ENCODE data around the gene ABHD14A.

ABHD14A gene

DNA sequence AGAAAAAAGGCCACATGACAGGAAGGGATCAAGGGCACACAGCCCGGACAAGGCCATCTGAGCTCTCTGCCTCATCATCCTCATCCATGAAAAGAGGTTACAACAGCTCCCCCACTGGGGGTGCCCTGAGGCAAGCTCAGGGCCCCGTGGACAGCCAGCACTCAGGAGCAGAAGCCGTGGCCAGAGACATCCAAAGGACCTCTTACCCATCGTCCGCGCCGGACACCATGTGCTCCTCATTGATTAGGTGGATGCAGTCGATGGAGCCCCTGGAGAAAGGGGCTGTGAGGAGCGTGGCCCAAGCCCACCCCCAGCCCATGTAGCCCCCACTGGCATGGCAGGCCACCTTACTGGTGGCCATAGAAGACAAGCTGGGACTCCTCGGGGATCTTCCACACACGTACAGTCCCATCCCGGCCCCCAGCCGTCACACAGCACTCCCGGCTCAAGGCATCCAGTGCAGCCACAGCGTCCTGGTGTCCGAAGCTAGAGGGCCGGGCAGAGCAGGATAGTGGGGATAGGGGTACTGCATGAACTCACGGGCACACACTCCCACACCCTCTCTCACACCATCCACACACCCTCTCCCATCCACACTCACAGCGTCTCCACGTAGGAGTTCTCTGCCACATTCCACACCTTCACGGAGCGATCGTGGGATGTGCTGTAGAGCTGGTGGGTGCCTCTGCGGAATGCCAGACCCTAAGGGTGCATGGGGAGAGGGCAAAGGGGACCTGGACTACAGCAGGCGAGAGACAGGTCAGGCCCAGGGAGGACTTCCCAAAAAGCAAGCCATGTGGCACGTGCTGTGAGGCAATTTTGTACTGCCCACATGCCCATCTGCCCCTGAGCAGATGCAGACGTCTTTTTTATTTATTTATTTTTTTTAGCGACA is 39.6 kb upstream of the ABHD14A start:
- Histone ChIP-seq H3K9me3 (replicated peaks; ENCODE audit: insufficient read depth, low read length) (no peaks in the 10 kb centered on the region), H4K20me1 (ENCODE audit: insufficient read depth, low read length) (0 out of 2 replicates have a peak, but pooled peaks cover 2% of the 10 kb centered on the region), H3K27me3 (replicated peaks; ENCODE audit: insufficient read depth, low read length) (no peaks in the 10 kb centered on the region), H3K9ac (ENCODE audit: low read length) (no peak overlapping the region), H3K4me2 (ENCODE audit: low read depth, low read length) (no peak overlapping the region), H3K4me1 (ENCODE audit: low read length) (peaks cover 2% of the 10 kb centered on the region; the same call in 1 of the 2 replicates), H3K27ac (ENCODE audit: low read length) (no peak overlapping the region), H3K79me2 (ENCODE audit: low read length) (peaks cover 29% of the 10 kb centered on the region), H3K9me2 (replicated peaks; ENCODE audit: insufficient read depth, low read length) (no peaks in the 10 kb centered on the region), H3F3A (ENCODE audit: insufficient read depth, low read length) (no peaks in the 10 kb centered on the region), H3K36me3 (replicated peaks; ENCODE audit: insufficient read depth, low read length) (peaks cover 5% of the 10 kb centered on the region; the same call in 1 of the 2 replicates), H3K4me3 (ENCODE audit: low read length) (no peak overlapping the region), H2AFZ (ENCODE audit: low read length) (no peak overlapping the region)
- DNase-seq = no peak
- no peak for TF ChIP-seq EZH2 (optimal IDR thresholded peaks at IDR 0.05; ENCODE audit: low read depth, low read length)
- TF ChIP-seq, protein P1, sequence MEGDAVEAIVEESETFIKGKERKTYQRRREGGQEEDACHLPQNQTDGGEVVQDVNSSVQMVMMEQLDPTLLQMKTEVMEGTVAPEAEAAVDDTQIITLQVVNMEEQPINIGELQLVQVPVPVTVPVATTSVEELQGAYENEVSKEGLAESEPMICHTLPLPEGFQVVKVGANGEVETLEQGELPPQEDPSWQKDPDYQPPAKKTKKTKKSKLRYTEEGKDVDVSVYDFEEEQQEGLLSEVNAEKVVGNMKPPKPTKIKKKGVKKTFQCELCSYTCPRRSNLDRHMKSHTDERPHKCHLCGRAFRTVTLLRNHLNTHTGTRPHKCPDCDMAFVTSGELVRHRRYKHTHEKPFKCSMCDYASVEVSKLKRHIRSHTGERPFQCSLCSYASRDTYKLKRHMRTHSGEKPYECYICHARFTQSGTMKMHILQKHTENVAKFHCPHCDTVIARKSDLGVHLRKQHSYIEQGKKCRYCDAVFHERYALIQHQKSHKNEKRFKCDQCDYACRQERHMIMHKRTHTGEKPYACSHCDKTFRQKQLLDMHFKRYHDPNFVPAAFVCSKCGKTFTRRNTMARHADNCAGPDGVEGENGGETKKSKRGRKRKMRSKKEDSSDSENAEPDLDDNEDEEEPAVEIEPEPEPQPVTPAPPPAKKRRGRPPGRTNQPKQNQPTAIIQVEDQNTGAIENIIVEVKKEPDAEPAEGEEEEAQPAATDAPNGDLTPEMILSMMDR (IDR thresholded peaks at IDR 0.05; ENCODE audit: low read length) = no peak
- no peak for TF ChIP-seq EZH2phosphoT487 (IDR thresholded peaks at IDR 0.05; ENCODE audit: low read length)

DNA sequence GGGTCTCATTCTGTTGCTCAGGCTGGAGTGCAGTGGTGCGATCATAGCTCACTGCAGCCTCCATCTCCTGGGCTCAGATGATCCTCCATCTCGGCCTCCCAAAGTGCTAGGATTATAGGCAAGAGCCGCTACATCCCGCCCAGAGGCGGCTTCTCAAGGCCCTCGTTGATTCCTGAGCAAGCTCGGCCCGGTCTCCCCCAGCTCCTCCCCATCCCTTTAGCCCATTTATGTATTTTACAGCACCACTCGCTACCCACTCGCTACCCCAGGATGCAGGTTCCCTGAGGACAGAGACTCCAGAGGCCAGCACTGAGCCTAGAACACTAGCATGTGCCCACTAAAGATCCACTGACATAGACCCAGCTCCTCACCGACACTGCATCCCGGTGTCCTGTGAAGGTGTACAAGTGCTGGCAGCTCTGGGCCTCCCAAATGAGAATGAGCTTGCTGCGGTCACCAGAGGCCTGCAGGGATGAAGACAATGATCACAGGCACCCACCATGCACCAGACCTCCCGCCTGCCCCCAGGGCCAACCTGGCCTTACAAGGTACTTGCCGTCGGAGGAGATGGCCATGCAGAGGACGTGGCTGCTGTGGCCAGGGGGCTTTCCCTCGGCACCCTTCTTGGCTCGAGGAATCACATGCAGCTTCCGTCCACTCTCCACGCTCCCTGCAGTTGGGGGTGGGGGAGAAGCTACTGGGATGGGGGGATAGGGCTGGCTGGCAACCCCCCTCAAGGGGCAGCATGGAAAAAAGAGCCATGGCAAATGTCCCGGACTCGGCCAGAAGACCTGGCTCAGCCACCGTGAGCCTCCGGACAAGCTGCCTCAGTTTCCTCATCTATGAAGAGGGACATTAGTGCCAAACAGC is 38.7 kb upstream of the ABHD14A start:
- no peaks in the 10 kb centered on the region for H3K27me3 ChIP-seq (replicated peaks; ENCODE audit: insufficient read depth, low read length)
- peaks cover 38% of the 10 kb centered on the region for H3K79me2 ChIP-seq (ENCODE audit: low read length)
- H3K27ac ChIP-seq (ENCODE audit: low read length) = no peak overlapping the region
- H3K4me1 ChIP-seq (ENCODE audit: low read length) = peaks cover 10% of the 10 kb centered on the region
- H2AFZ ChIP-seq (ENCODE audit: low read length) = no peak overlapping the region
- peaks cover 5% of the 10 kb centered on the region; the same call in 1 of the 2 replicates for H3K36me3 ChIP-seq (replicated peaks; ENCODE audit: insufficient read depth, low read length)
- H3K4me2 ChIP-seq (ENCODE audit: low read depth, low read length) = no peak overlapping the region
- DNase-seq = no peak
- no peak overlapping the region for H3K4me3 ChIP-seq (ENCODE audit: low read length)
- TF ChIP-seq, protein P1 (IDR thresholded peaks at IDR 0.05; ENCODE audit: low read length) = no peak
- TF ChIP-seq EZH2 (optimal IDR thresholded peaks at IDR 0.05; ENCODE audit: low read depth, low read length) (no peak), EZH2phosphoT487 (IDR thresholded peaks at IDR 0.05; ENCODE audit: low read length) (no peak)
- H3K9ac ChIP-seq (ENCODE audit: low read length) = no peak overlapping the region
- 0 out of 2 replicates have a peak, but pooled peaks cover 2% of the 10 kb centered on the region for H4K20me1 ChIP-seq (ENCODE audit: insufficient read depth, low read length)
- no peaks in the 10 kb centered on the region for H3K9me2 ChIP-seq (replicated peaks; ENCODE audit: insufficient read depth, low read length)
- no peaks in the 10 kb centered on the region for H3K9me3 ChIP-seq (replicated peaks; ENCODE audit: insufficient read depth, low read length)
- H3F3A ChIP-seq (ENCODE audit: insufficient read depth, low read length) = no peaks in the 10 kb centered on the region

DNA sequence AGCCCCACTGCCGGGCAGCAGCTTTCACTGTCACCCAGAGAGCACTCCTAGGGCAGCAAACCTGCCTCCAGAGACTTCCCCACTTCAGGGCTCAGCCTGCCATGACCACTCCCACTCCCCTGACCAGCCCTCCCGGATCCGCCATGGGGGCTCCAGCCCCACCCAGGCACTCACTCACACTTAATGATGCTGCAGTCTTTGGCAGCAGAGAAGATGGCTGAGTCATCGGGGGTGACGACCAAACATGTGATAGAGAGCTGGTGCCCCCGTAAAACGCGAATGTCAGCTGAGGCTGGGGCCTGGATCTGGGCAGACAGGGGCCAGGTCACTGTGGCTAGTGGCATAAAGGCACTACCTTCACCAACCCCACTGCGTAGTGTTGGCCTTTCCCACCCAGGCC is 37.9 kb upstream of the ABHD14A start:
- Histone ChIP-seq H3K27ac (ENCODE audit: low read length) (no peak overlapping the region), H4K20me1 (ENCODE audit: insufficient read depth, low read length) (0 out of 2 replicates have a peak, but pooled peaks cover 2% of the 10 kb centered on the region), H3K4me1 (ENCODE audit: low read length) (peaks cover 10% of the 10 kb centered on the region), H3K4me3 (ENCODE audit: low read length) (no peak overlapping the region), H2AFZ (ENCODE audit: low read length) (no peak overlapping the region), H3K27me3 (replicated peaks; ENCODE audit: insufficient read depth, low read length) (no peaks in the 10 kb centered on the region), H3K36me3 (replicated peaks; ENCODE audit: insufficient read depth, low read length) (peaks cover 5% of the 10 kb centered on the region; the same call in 1 of the 2 replicates), H3F3A (ENCODE audit: insufficient read depth, low read length) (no peaks in the 10 kb centered on the region), H3K9me2 (replicated peaks; ENCODE audit: insufficient read depth, low read length) (no peaks in the 10 kb centered on the region), H3K9me3 (replicated peaks; ENCODE audit: insufficient read depth, low read length) (no peaks in the 10 kb centered on the region), H3K9ac (ENCODE audit: low read length) (no peak overlapping the region), H3K4me2 (ENCODE audit: low read depth, low read length) (no peak overlapping the region), H3K79me2 (ENCODE audit: low read length) (peaks cover 44% of the 10 kb centered on the region)
- TF ChIP-seq, protein P1 (IDR thresholded peaks at IDR 0.05; ENCODE audit: low read length) = no peak
- no peak for DNase-seq

Measured in MM.1S (cell line).